PC-3 (cell line): Measurements from ENCODE around the gene AGPAT4. TPM values are rescaled to one million over a fixed set of nuclear protein-coding genes. Genes with fewer than 3 reads are reported as not detected.

Source experiments
- ATAC-seq: fragments of 200-7000 bp; cut with Tn5 transposase; 2 replicates; pipeline ENCODE4 v1.9.1; 2020; ENCODE audit warnings: mild to moderate bottlenecking, moderate library complexity
- BruUV-seq: library from RNA; stranded (reverse); fragments of 400-500 nt; replicated peaks from 2 replicates; lab custom pipeline; 2021; lab: Mats Ljungman, UMichigan
- CTCF ChIA-PET: fragments of 300-600 bp; sonication (Branson Sonifier 250); formaldehyde crosslinking; loops from one replicate; lab custom pipeline; 2022; ENCODE audit warnings: antibody characterized with exemption; lab: Charles Lee
- POLR2A ChIA-PET: fragments of 300-600 bp; sonication (Branson Sonifier 250); formaldehyde crosslinking; loops from one replicate; lab custom pipeline; 2022; ENCODE audit warnings: antibody characterized with exemption; ENCODE audit not compliant: unreplicated experiment; lab: Charles Lee
- DNase-seq: peaks from one replicate; pipeline ENCODE4 v3.0.0-alpha.2; 2015
- H2AFZ ChIP-seq: fragments of 300-600 bp; sonication (generic); 2 replicates; pipeline ENCODE4 v1.6.0; 2016; ENCODE audit warnings: antibody characterized with exemption, low read length
- H3F3A ChIP-seq: fragments of 300-600 bp; sonication (generic); one replicate; pipeline ENCODE4 v1.6.0; 2017; ENCODE audit warnings: antibody characterized with exemption, low read length, control low read depth, mild to moderate bottlenecking; ENCODE audit not compliant: unreplicated experiment
- H3K27ac ChIP-seq: fragments of 300-600 bp; sonication (generic); 2 replicates; pipeline ENCODE4 v1.5.1; 2016; ENCODE audit warnings: mild to moderate bottlenecking, low read length
- H3K27me3 ChIP-seq: fragments of 300-600 bp; sonication (generic); 2 replicates; pipeline ENCODE4 v1.6.1; 2016; ENCODE audit warnings: low read length, mixed read lengths
- H3K36me3 ChIP-seq: fragments of 300-600 bp; sonication (generic); 2 replicates; pipeline ENCODE4 v1.6.1; 2016; ENCODE audit warnings: low read depth, mixed run types, low read length, mixed read lengths
- H3K4me1 ChIP-seq: fragments of 300-600 bp; sonication (generic); 2 replicates; pipeline ENCODE4 v1.5.1; 2016; ENCODE audit warnings: low read length; ENCODE audit not compliant: insufficient read depth
- H3K4me2 ChIP-seq: fragments of 300-600 bp; sonication (generic); 2 replicates; pipeline ENCODE4 v1.6.0; 2016; ENCODE audit warnings: low read length
- H3K4me3 ChIP-seq: fragments of 300-600 bp; sonication (generic); 2 replicates; pipeline ENCODE4 v1.5.1; 2016; ENCODE audit warnings: mild to moderate bottlenecking, low read length, mixed read lengths
- H3K79me2 ChIP-seq: fragments of 300-600 bp; sonication (generic); 2 replicates; pipeline ENCODE4 v1.6.1; 2017; ENCODE audit warnings: low read length, mixed read lengths
- H3K9ac ChIP-seq: fragments of 300-600 bp; sonication (generic); 2 replicates; pipeline ENCODE4 v1.6.0; 2016; ENCODE audit warnings: mild to moderate bottlenecking, low read length
- H3K9me2 ChIP-seq: fragments of 300-600 bp; sonication (generic); replicated peaks from 2 replicates; pipeline ENCODE4 v1.6.1; 2016; ENCODE audit warnings: mixed run types, low read length, mixed read lengths
- H3K9me3 ChIP-seq: fragments of 300-600 bp; sonication (generic); 2 replicates; pipeline ENCODE4 v1.6.1; 2016; ENCODE audit warnings: low read length, mixed read lengths
- H4K20me1 ChIP-seq: fragments of 300-600 bp; sonication (generic); 2 replicates; pipeline ENCODE4 v1.6.1; 2016; ENCODE audit warnings: low read length, mixed read lengths
- EZH2 ChIP-seq: fragments of 300-600 bp; sonication (generic); IDR thresholded peaks from one replicate; pipeline ENCODE4 v1.6.1; 2017; ENCODE audit warnings: antibody characterized with exemption, mild to moderate bottlenecking, low read length; ENCODE audit not compliant: unreplicated experiment
- EZH2phosphoT487 ChIP-seq: fragments of 300-600 bp; sonication (generic); IDR thresholded peaks from 2 replicates; pipeline ENCODE4 v1.6.1; 2018; ENCODE audit warnings: mild to moderate bottlenecking, antibody characterized with exemption, low read length, borderline replicate concordance
- intact Hi-C: fragments of 100-400 bp; cut with micrococcal nuclease; formaldehyde crosslinking; loops from 2 replicates; pipeline ENCODE4 v1.9.0; 2023
- total RNA-seq: library from RNA; depleted of rRNA; stranded (reverse); fragments of >200 nt; gene quantifications from 2 replicates; pipeline ENCODE4 v1.2.3, GENCODE V29; 2014
- TF ChIP-seq, protein P1 (sequence below): fragments of 300-600 bp; sonication (generic); conservative IDR thresholded peaks from 2 replicates; pipeline ENCODE4 v1.5.1; 2017; ENCODE audit warnings: antibody characterized with exemption, low read depth, mild to moderate bottlenecking, low read length

Gene AGPAT4
- total RNA-seq, 1 experiment from 2014 or later: 3.8 TPM

- H3K4me3 ChIP-seq: no peak overlapping the region
- no peaks in the 10 kb centered on the region for H3K9me3 ChIP-seq
- H4K20me1 ChIP-seq: no peaks in the 10 kb centered on the region
- no peak for DNase-seq
- ChIA-PET CTCF (no interaction called here), POLR2A (no interaction called here)
- no peak for TF ChIP-seq EZH2phosphoT487
- TF ChIP-seq, protein P1, sequence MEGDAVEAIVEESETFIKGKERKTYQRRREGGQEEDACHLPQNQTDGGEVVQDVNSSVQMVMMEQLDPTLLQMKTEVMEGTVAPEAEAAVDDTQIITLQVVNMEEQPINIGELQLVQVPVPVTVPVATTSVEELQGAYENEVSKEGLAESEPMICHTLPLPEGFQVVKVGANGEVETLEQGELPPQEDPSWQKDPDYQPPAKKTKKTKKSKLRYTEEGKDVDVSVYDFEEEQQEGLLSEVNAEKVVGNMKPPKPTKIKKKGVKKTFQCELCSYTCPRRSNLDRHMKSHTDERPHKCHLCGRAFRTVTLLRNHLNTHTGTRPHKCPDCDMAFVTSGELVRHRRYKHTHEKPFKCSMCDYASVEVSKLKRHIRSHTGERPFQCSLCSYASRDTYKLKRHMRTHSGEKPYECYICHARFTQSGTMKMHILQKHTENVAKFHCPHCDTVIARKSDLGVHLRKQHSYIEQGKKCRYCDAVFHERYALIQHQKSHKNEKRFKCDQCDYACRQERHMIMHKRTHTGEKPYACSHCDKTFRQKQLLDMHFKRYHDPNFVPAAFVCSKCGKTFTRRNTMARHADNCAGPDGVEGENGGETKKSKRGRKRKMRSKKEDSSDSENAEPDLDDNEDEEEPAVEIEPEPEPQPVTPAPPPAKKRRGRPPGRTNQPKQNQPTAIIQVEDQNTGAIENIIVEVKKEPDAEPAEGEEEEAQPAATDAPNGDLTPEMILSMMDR: no peak
- no peak for TF ChIP-seq EZH2
- H3K27ac ChIP-seq: 0 out of 2 replicates have a peak overlapping the region, but pooled peaks have one; percentile 92
- no peak overlapping the region for H3K4me2 ChIP-seq
- no peaks in the 10 kb centered on the region for H3K79me2 ChIP-seq
- H3K27me3 ChIP-seq: no peaks in the 10 kb centered on the region
- H3F3A ChIP-seq: no peaks in the 10 kb centered on the region
- H2AFZ ChIP-seq: no peak overlapping the region
- no peak for ATAC-seq
- intact Hi-C loops: no loop called here
- H3K9ac ChIP-seq: no peak overlapping the region
- H3K36me3 ChIP-seq: no peaks in the 10 kb centered on the region
- BruUV-seq: no TSS peak
- H3K4me1 ChIP-seq: peaks cover 17% of the 10 kb centered on the region
- H3K9me2 ChIP-seq: no peaks in the 10 kb centered on the region
Observed at GRCh38 chr6:161259302-161259701, 14.6 kb downstream of the AGPAT4 start.

DNA sequence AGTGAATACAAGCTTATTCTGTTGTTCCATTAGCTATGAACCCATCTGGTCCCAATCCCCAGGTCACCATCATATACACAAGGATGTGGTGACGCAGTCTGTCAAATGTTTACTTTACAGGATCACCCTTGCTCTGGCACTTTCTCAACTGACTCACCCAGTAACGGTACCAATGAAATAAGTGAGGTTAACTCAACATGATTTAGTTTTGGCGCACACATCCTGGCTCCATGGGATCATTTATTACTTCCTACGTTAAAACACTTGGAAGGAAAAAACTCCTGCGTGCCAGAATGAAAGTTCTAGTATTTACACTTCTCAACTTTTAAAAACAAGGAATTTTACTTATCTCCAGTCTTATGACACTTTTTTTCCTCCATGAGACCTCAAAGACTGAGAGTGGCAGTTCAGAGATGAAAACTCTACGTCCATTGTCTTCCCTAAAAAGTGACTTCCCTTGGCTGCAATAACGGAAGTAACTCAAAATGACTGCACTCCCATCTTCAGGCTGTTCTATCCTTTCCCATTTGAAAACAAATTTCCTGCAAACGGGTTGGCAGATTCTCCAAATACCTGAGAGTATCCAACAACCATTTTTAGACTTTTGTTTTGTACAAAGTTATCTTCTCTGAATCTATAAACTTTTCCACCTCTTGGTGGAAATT lies 15.9 kb downstream of the AGPAT4 start:
- Histone ChIP-seq H3K27ac (peak overlapping the region; percentile 92), H3K79me2 (no peaks in the 10 kb centered on the region), H3K9ac (peak overlapping the region; percentile 65), H3K27me3 (no peaks in the 10 kb centered on the region), H4K20me1 (no peaks in the 10 kb centered on the region), H3K9me2 (no peaks in the 10 kb centered on the region), H3K4me1 (peaks cover 17% of the 10 kb centered on the region), H3K36me3 (no peaks in the 10 kb centered on the region), H3K4me2 (peak overlapping the region; percentile 63), H3F3A (no peaks in the 10 kb centered on the region), H3K4me3 (peak overlapping the region; percentile 7; the same call in 1 of the 2 replicates), H3K9me3 (no peaks in the 10 kb centered on the region), H2AFZ (peak overlapping the region; percentile 23; the same call in 1 of the 2 replicates)
- no TSS peak for BruUV-seq
- peak; percentile 82 for ATAC-seq
- TF ChIP-seq EZH2phosphoT487: no peak
- TF ChIP-seq EZH2: no peak
- TF ChIP-seq, protein P1: no peak
- intact Hi-C loops: no loop called here
- CTCF ChIA-PET: no interaction called here
- DNase-seq: peak; percentile 88
- POLR2A ChIA-PET: no interaction called here

DNA sequence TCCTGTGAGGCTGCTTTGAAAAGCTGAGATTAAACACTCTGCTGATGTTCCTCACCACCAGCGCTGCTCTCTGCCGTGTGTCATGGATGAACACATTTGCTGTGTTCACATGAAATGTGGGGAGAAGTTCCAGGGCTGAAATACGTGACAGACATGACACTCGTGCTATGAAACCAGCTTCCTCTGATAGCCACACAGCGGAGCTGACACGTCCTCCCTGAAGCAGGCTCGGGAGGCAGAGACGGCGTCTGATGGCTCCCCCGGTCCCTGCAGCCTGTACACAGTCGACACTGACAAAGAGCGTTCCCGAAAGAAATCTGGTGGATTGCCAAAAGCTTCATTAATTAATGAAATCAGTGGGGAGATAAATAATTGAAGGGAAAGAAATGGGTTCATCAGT lies 17.5 kb downstream of the AGPAT4 start:
- Histone ChIP-seq H3K4me3 (no peak overlapping the region), H3K9me2 (no peaks in the 10 kb centered on the region), H3K27ac (no peak overlapping the region), H3K4me2 (no peak overlapping the region), H3K27me3 (no peaks in the 10 kb centered on the region), H3K9me3 (no peaks in the 10 kb centered on the region), H3K4me1 (peaks cover 14% of the 10 kb centered on the region), H2AFZ (no peak overlapping the region), H3F3A (no peaks in the 10 kb centered on the region), H3K79me2 (no peaks in the 10 kb centered on the region), H3K36me3 (no peaks in the 10 kb centered on the region), H4K20me1 (no peaks in the 10 kb centered on the region), H3K9ac (no peak overlapping the region)
- TF ChIP-seq EZH2: no peak
- TF ChIP-seq, protein P1: no peak
- no peak for TF ChIP-seq EZH2phosphoT487
- BruUV-seq: no TSS peak
- DNase-seq (no peak), ATAC-seq (no peak)
- POLR2A ChIA-PET: no interaction called here
- intact Hi-C loops: no loop called here
- CTCF ChIA-PET: no interaction called here
